Effector memory CD8-positive, alpha-beta T cell (primary cell): ENCODE data around the gene ATG16L2.
"Not testable (repeated sequence)": the region's sequence is repeated elsewhere in the genome, so short reads cannot be mapped to it uniquely, and the experiment has no call there.

Source experiments
- ATAC-seq: fragments of 150-1000 bp; cut with Tn5 transposase; replicated peaks from 2 replicates; pipeline ENCODE4 v1.10.0; 2021; ENCODE audit warnings: mild to moderate bottlenecking, moderate library complexity
- DNase-seq, 3 experiments: peaks; one replicate each; pipeline ENCODE4 v3.0.0; 2021
- H3K27ac Mint-ChIP-seq, 2 donors: one replicate each; pipeline ENCODE4 v1.8.0; 2022; ENCODE audit warnings: mild to moderate bottlenecking in 2 of 2, mixed read lengths in 2 of 2, moderate library complexity in 2 of 2
- H3K27me3 Mint-ChIP-seq, 2 donors: one replicate each; pipeline ENCODE4 v1.8.0; 2022; ENCODE audit warnings: mixed read lengths in 2 of 2
- H3K36me3 Mint-ChIP-seq: one replicate; pipeline ENCODE4 v1.8.0; 2022; ENCODE audit warnings: mild to moderate bottlenecking, moderate library complexity, mixed read lengths; ENCODE audit not compliant: insufficient read depth
- H3K4me1 Mint-ChIP-seq, 2 donors: one replicate each; pipeline ENCODE4 v1.8.0; 2022; ENCODE audit warnings: low read depth in 2 of 2, mixed read lengths in 2 of 2
- H3K4me3 Mint-ChIP-seq, 2 donors: one replicate each; pipeline ENCODE4 v1.8.0; 2022; ENCODE audit warnings: mild to moderate bottlenecking in 2 of 2, mixed read lengths in 2 of 2, moderate library complexity in 2 of 2
- H3K9me3 Mint-ChIP-seq, 2 donors: one replicate each; pipeline ENCODE4 v1.8.0; 2022; ENCODE audit warnings: mixed read lengths in 2 of 2

Gene ATG16L2

GRCh38 chr11:72799441-72799840 lies 14.8 kb upstream of the ATG16L2 start:
- Mint-ChIP-seq H3K4me3 (no peak overlapping the region), H3K27me3 (no peaks in the 10 kb centered on the region), H3K27ac (no peak overlapping the region), H3K4me1 (peaks cover 0 to 3% of the 10 kb centered on the region in 2 donors), H3K9me3 (no peaks in the 10 kb centered on the region), H3K36me3 (no peaks in the 10 kb centered on the region)
- no peak for DNase-seq
- ATAC-seq = no peak

- no peaks in the 10 kb centered on the region for H3K36me3 Mint-ChIP-seq
- DNase-seq (no peak), ATAC-seq (no peak)
- H3K4me3 Mint-ChIP-seq = no peak overlapping the region
- H3K9me3 Mint-ChIP-seq = no peaks in the 10 kb centered on the region
- H3K4me1 Mint-ChIP-seq = no peaks in the 10 kb centered on the region
- no peaks in the 10 kb centered on the region for H3K27me3 Mint-ChIP-seq
- no peak overlapping the region for H3K27ac Mint-ChIP-seq
Observed at GRCh38 chr11:72802822-72803221, 11.4 kb upstream of the ATG16L2 start.

DNA sequence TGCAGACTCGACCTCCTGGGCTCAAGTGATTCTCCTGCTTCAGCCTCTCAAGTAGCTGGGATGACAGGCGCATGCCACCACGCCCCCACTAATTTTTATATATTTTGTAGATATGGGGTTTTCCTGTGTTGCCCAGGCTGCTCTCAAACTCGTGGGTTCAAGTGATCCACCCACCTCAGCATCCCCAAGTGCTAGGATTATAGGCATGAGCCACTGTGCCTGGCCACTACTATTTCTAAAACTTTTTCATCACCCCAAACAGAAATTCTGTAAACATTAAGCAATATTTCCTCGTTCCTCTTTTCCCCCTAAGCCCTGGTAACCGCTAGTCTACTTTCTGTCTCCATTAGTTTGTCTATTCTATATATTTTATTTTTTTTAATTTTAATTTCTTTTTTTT lies 9.0 kb upstream of the ATG16L2 start:
- DNase-seq (no peak), ATAC-seq (no peak)
- H3K36me3 Mint-ChIP-seq = peaks cover 10% of the 10 kb centered on the region
- no peaks in the 10 kb centered on the region for H3K27me3 Mint-ChIP-seq
- no peaks in the 10 kb centered on the region for H3K4me1 Mint-ChIP-seq
- H3K4me3 Mint-ChIP-seq = no peak overlapping the region
- H3K9me3 Mint-ChIP-seq = no peaks in the 10 kb centered on the region
- no peak overlapping the region for H3K27ac Mint-ChIP-seq

DNA sequence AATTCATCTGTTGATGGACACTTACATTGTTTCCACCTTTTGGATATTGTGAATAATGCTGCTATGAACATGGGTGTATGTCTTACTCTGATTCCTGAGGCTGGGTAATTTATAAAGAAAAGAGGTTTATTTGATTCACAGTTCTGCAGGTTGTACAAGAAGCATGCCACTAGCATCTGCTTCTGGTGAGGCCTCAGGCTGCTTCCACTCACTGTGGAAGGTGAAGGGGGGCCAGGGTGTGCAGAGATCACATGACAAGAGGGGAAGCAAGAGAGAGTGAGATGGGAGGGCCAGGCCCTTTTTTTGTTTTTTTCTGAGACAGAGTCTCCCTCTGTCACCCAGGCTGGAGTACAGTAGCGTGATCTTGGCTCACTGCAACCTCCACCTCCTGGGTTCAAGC lies 7.8 kb upstream of the ATG16L2 start:
- H3K27ac Mint-ChIP-seq, H3K9me3 Mint-ChIP-seq, H3K27me3 Mint-ChIP-seq, H3K4me1 Mint-ChIP-seq, ATAC-seq, H3K4me3 Mint-ChIP-seq, DNase-seq: not testable (repeated sequence)
- peaks cover 17% of the 10 kb centered on the region for H3K36me3 Mint-ChIP-seq

DNA sequence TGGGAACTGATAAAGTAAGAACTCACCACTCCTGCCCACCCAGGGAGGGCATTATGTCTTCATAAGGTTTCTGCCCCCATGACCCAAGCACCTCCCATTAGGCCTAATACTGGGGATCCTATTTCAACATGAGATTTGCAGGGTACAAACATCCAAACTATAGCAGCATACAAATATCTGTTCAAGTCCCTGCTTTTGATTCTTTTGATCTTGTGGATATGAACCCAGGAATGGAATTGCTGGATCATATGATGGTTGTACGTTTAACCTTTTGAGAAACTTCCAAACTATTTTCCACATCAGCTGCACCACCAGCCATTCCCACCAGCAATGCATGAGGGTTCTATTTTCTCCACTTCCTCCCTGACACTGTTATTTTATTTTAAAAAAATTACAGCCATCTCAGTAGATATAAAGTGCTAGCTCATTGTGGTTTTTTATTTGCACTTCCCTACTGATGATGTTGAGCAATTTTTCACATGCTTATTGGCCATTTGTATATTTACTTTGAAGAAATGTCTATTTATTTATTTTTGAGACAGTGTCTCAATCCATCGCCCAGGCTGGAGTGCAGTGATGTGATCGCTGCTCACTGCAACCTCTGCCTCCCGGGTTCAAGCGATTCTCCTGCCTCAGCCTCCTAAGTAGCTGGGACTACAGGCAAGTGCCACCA lies 7.1 kb upstream of the ATG16L2 start:
- peaks cover 0 to 8% of the 10 kb centered on the region in 2 donors for H3K4me1 Mint-ChIP-seq
- H3K27ac Mint-ChIP-seq = no peak overlapping the region
- H3K36me3 Mint-ChIP-seq = peaks cover 17% of the 10 kb centered on the region
- ATAC-seq (no peak), DNase-seq (no peak)
- no peaks in the 10 kb centered on the region for H3K27me3 Mint-ChIP-seq
- no peaks in the 10 kb centered on the region for H3K9me3 Mint-ChIP-seq
- H3K4me3 Mint-ChIP-seq = no peak overlapping the region

GRCh38 chr11:72807792-72808191 lies 6.4 kb upstream of the ATG16L2 start:
- Mint-ChIP-seq H3K9me3 (no peaks in the 10 kb centered on the region), H3K27me3 (no peaks in the 10 kb centered on the region), H3K27ac (no peak overlapping the region), H3K4me1 (peaks cover 4 to 12% of the 10 kb centered on the region in 2 donors), H3K36me3 (peaks cover 21% of the 10 kb centered on the region), H3K4me3 (no peak overlapping the region)
- DNase-seq (no peak), ATAC-seq (peak; percentile 17)

DNA sequence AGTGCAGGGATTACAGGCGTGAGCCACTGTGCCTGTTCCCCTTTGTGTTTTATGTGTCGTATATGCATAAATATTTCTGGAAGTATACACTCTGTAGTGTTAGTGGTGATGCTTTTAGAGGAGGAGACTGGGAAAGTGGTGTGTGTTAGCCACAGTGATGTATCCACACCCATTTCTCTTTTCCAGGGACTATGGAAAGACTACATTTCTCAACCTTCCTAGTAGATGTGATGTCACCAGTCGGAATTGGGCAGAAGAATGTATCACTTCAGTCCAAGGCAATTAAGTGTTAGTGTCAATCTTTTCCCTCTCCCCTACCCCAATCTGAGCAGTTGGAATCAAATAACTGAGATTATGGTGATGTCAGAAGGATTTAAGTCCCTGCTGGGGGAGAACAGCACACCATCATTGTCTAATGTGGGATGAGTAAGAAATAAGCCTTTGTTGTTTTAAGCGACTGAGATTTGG lies 5.8 kb upstream of the ATG16L2 start:
- Mint-ChIP-seq H3K36me3 (peaks cover 26% of the 10 kb centered on the region), H3K27ac (no peak overlapping the region), H3K9me3 (no peaks in the 10 kb centered on the region), H3K4me1 (peaks cover 10 to 18% of the 10 kb centered on the region in 2 donors), H3K4me3 (no peak overlapping the region), H3K27me3 (no peaks in the 10 kb centered on the region)
- no peak for DNase-seq
- ATAC-seq = no peak

DNA sequence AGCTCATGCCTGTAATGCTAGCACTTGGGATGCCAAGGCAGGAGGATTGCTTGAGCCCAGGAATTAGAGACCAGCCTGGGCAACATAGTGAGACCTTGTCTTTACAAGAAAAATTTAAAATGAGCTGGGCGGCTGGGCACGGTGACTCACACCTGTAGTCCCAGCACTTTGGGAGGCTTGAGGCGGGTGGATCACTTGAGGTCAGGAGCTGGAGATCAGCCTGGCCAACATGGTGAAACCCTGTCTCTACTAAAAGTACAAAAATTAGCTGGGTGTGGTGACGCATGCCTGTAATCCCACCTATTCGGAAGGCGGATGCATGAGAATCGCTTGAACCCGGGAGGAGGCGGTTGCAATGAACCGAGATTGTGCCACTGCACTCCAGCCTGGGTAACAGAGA lies 2.5 kb upstream of the ATG16L2 start:
- H3K4me3 Mint-ChIP-seq = peak overlapping the region; percentile 20 to 34
- peak overlapping the region; percentile 100 for H3K27ac Mint-ChIP-seq
- not testable (repeated sequence) for H3K27me3 Mint-ChIP-seq, H3K9me3 Mint-ChIP-seq, ATAC-seq, DNase-seq
- H3K36me3 Mint-ChIP-seq = peaks cover 51% of the 10 kb centered on the region
- H3K4me1 Mint-ChIP-seq = peaks cover 32 to 37% of the 10 kb centered on the region in 2 donors

GRCh38 chr11:72812604-72812966 lies 1.6 kb upstream of the ATG16L2 start:
- Mint-ChIP-seq H3K27ac (peak overlapping the region; percentile 100), H3K4me3 (peak overlapping the region; percentile 98 to 100), H3K9me3 (no peaks in the 10 kb centered on the region), H3K27me3 (no peaks in the 10 kb centered on the region), H3K4me1 (peaks cover 35 to 40% of the 10 kb centered on the region in 2 donors), H3K36me3 (peaks cover 58% of the 10 kb centered on the region)
- DNase-seq (no peak), ATAC-seq (no peak)

GRCh38 chr11:72812967-72813739 lies 1.1 kb upstream of the ATG16L2 start:
- ATAC-seq = peak; percentile 51
- DNase-seq = peak; percentile 63 to 69 (median 67)
- Mint-ChIP-seq H3K4me1 (peaks cover 38 to 44% of the 10 kb centered on the region in 2 donors), H3K36me3 (peaks cover 64% of the 10 kb centered on the region), H3K27me3 (no peaks in the 10 kb centered on the region), H3K27ac (peak overlapping the region; percentile 100), H3K9me3 (no peaks in the 10 kb centered on the region), H3K4me3 (peak overlapping the region; percentile 98 to 100)

DNA sequence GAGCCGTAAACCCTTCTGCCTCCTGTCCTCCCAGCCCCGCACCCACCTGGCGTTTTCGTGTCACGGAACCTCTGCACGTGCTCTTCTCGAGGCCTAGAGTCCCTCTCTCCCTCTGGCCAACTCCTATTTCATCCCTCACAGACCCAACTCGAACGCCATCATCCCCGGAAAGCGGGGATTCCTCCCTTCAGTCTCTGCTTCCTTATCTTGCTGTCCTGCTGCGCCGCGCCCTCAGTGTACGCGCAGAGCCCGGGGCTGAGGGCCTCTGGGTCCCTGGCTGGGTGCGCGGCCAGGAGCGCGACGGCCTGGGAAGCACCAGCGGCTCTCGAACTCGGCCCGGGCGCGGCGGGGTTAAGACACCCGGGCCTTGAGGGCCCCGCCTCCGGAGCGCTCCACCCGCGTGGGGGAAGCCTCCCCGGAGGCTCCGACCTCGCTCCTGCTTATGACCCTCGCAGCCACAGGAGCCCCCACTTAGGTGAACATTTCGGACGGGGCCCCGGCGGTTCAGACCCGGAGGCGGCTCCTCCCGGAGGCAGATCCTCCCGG lies 398 bp upstream of the ATG16L2 start:
- peak; percentile 61 for ATAC-seq
- Mint-ChIP-seq H3K27ac (peak overlapping the region; percentile 100), H3K36me3 (peaks cover 70% of the 10 kb centered on the region), H3K4me3 (peak overlapping the region; percentile 98 to 100), H3K4me1 (peaks cover 42 to 48% of the 10 kb centered on the region in 2 donors), H3K27me3 (no peaks in the 10 kb centered on the region), H3K9me3 (no peaks in the 10 kb centered on the region)
- DNase-seq = peak in 1 of 3 experiments; percentile 95

- Mint-ChIP-seq H3K27ac (peak overlapping the region; percentile 100), H3K27me3 (no peaks in the 10 kb centered on the region), H3K9me3 (no peaks in the 10 kb centered on the region), H3K4me1 (peaks cover 42 to 52% of the 10 kb centered on the region in 2 donors), H3K4me3 (peak overlapping the region; percentile 98 to 100), H3K36me3 (peaks cover 72% of the 10 kb centered on the region)
- DNase-seq (no peak), ATAC-seq (no peak)
Observed at GRCh38 chr11:72815110-72815618, 953 bp downstream of the ATG16L2 start.

DNA sequence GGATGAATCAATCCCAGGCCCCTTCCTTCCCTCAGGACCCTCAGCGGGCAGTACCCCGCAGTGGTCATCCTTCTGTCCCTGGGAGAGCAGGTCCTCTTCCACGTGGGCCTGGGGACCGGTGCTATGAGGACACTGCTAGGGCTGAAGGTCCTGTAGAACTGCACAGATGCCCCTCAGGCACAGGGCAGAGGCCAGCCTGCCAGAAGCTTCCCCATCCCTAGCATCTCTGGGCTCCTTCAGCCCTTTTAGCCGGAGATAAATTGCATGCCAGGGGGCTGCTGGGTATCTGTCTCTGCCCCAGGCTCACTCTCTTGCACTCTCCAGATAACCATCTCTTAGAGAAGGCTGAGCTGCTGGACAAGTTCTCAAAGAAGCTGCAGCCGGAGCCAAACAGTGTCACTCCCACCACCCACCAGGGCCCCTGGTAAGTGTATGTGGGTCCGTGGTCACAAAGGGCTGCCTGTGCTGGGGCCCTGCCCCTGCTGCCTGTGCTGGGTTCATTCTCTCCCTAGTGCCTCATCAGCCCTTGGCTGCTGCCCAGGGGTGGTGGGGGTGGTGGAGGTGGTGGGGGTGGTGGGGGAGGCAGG lies 2.3 kb downstream of the ATG16L2 start:
- Mint-ChIP-seq H3K4me3 (peak overlapping the region; percentile 98 to 100), H3K27ac (peak overlapping the region; percentile 100), H3K4me1 (peaks cover 42 to 54% of the 10 kb centered on the region in 2 donors), H3K27me3 (no peaks in the 10 kb centered on the region), H3K36me3 (peaks cover 77% of the 10 kb centered on the region), H3K9me3 (no peaks in the 10 kb centered on the region)
- ATAC-seq (no peak), DNase-seq (no peak)
